Lung microvascular endothelial cell (primary cell): Measurements from ENCODE around the gene KLK4. TPM values are rescaled to one million over a fixed set of nuclear protein-coding genes. Genes with fewer than 3 reads are reported as not detected.
A peak's percentile ranks its signal among the peaks of the same experiment; 100 is the strongest.

Source experiments
- DNase-seq, 2 donors: peaks; one replicate each; pipeline versions ENCODE4 v3.0.0 to v3.0.0-alpha.2; 2010; ENCODE audit warnings: low read depth in 2 of 2
- total RNA-seq: library from RNA; depleted of rRNA; stranded (reverse); fragments of >200 nt; gene quantifications from 2 replicates; pipeline ENCODE4 v1.2.1, GENCODE V29; 2014

The KLK4 gene
- total RNA-seq, 1 donor from 2014 or later, result not detected

DNA sequence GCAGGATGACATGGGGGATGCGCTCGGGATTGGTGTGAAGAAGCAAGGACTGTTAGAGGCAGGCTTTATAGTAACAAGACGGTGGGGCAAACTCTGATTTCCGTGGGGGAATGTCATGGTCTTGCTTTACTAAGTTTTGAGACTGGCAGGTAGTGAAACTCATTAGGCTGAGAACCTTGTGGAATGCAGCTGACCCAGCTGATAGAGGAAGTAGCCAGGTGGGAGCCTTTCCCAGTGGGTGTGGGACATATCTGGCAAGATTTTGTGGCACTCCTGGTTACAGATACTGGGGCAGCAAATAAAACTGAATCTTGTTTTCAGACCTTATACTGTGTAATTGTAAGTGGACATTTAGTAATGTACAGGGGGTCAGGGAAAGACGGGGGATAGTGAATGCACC lies 31.0 kb downstream of the KLK4 start:
- DNase-seq, result no peak

GRCh38 chr19:50878851-50879250 lies 32.3 kb downstream of the KLK4 start:
- no peak for DNase-seq

DNA sequence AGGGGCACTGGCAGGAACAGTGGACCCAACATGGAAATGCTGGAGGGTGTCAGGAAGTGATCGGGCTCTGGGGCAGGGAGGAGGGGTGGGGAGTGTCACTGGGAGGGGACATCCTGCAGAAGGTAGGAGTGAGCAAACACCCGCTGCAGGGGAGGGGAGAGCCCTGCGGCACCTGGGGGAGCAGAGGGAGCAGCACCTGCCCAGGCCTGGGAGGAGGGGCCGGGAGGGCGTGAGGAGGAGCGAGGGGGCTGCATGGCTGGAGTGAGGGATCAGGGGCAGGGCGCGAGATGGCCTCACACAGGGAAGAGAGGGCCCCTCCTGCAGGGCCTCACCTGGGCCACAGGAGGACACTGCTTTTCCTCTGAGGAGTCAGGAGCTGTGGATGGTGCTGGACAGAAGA lies 33.9 kb downstream of the KLK4 start:
- no peak for DNase-seq

DNA sequence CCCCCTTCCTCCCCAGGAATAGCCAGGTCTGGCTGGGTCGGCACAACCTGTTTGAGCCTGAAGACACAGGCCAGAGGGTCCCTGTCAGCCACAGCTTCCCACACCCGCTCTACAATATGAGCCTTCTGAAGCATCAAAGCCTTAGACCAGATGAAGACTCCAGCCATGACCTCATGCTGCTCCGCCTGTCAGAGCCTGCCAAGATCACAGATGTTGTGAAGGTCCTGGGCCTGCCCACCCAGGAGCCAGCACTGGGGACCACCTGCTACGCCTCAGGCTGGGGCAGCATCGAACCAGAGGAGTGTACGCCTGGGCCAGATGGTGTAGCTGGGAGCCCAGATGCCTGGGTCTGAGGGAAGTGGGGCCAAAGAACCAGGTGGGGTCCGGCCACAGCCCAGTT lies 34.7 kb downstream of the KLK4 start:
- no peak for DNase-seq

GRCh38 chr19:50875795-50876422 lies 35.3 kb downstream of the KLK4 start:
- DNase-seq, result no peak

- no peak for DNase-seq
Measured at GRCh38 chr19:50874211-50874610, 37.0 kb downstream of the KLK4 start.

DNA sequence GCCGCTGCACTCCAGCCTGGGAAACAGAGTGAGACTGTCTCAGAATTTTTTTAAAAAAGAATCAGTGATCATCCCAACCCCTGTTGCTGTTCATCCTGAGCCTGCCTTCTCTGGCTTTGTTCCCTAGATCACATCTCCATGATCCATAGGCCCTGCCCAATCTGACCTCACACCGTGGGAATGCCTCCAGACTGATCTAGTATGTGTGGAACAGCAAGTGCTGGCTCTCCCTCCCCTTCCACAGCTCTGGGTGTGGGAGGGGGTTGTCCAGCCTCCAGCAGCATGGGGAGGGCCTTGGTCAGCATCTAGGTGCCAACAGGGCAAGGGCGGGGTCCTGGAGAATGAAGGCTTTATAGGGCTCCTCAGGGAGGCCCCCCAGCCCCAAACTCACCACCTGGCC lies 38.1 kb downstream of the KLK4 start, which contains the start of gene KLK2:
KLK2 (plus strand) TSS at position 384 of the 400 bp plus-strand sequence. CDS start 35 bp downstream, outside the sequence.
- no peak for DNase-seq

GRCh38 chr19:50870417-50871089 lies 40.6 kb downstream of the KLK4 start:
- DNase-seq, result peak in 1 of 2 donors; percentile 23

GRCh38 chr19:50869479-50869878 lies 41.7 kb downstream of the KLK4 start:
- DNase-seq, result no peak

DNA sequence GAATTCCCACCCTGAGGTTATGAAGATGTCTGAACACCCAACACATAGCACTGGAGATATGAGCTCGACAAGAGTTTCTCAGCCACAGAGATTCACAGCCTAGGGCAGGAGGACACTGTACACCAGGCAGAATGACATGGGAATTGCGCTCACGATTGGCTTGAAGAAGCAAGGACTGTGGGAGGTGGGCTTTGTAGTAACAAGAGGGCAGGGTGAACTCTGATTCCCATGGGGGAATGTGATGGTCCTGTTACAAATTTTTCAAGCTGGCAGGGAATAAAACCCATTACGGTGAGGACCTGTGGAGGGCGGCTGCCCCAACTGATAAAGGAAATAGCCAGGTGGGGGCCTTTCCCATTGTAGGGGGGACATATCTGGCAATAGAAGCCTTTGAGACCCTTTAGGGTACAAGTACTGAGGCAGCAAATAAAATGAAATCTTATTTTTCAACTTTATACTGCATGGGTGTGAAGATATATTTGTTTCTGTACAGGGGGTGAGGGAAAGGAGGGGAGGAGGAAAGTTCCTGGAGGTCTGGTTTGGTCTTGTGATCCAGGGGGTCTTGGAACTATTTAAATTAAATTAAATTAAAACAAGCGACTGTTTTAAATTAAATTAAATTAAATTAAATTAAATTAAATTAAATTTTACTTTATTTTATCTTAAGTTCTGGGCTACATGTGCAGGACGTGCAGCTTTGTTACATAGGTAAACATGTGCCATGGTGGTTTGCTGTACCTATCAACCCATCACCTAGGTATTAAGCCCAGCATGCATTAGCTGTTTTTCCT lies 49.5 kb downstream of the KLK4 start:
- no peak for DNase-seq

GRCh38 chr19:50861010-50861409 lies 50.2 kb downstream of the KLK4 start:
- no peak for DNase-seq

GRCh38 chr19:50859849-50860248 lies 51.3 kb downstream of the KLK4 start:
- no peak for DNase-seq

- no peak for DNase-seq
Measured at GRCh38 chr19:50858886-50859285, 52.3 kb downstream of the KLK4 start.

- no peak for DNase-seq
Measured at GRCh38 chr19:50857366-50857765, 53.8 kb downstream of the KLK4 start.

Other genes with a start within 250 kb of the KLK4 start
- gene SHANK1, start 191.6 kb downstream of the KLK4 start, total RNA-seq, result 0.22 TPM in 1 of 2 replicates, not detected in the other
- 0.40 and 2.6 TPM in 2 replicates for gene CLEC11A, start 188.0 kb downstream of the KLK4 start, total RNA-seq
- gene GPR32, start 140.9 kb downstream of the KLK4 start, total RNA-seq, result not detected in 2 replicates
- gene ACP4, start 121.0 kb downstream of the KLK4 start, total RNA-seq, result not detected in 2 replicates
- not detected in 2 replicates for gene KLK1, start 87.6 kb downstream of the KLK4 start, total RNA-seq
- not detected in 2 replicates for gene KLK15, start 77.8 kb downstream of the KLK4 start, total RNA-seq
- gene KLK3, start 56.5 kb downstream of the KLK4 start, total RNA-seq, result not detected in 2 replicates
- not detected in 2 replicates for gene KLK2, start 38.0 kb downstream of the KLK4 start, total RNA-seq
- gene KLK5, start 41.6 kb upstream of the KLK4 start, total RNA-seq, result not detected in 2 replicates
- not detected in 2 replicates for gene KLK6, start 58.2 kb upstream of the KLK4 start, total RNA-seq
- not detected in 2 replicates for gene KLK7, start 72.5 kb upstream of the KLK4 start, total RNA-seq
- not detected in 2 replicates for gene KLK8, start 90.2 kb upstream of the KLK4 start, total RNA-seq
- under 0.01 TPM in 1 of 2 replicates, not detected in the other for gene KLK10, start 108.3 kb upstream of the KLK4 start, total RNA-seq
- gene KLK11, start 115.2 kb upstream of the KLK4 start, total RNA-seq, result not detected in 2 replicates
- not detected in 2 replicates for gene KLK12, start 123.6 kb upstream of the KLK4 start, total RNA-seq
- gene KLK13, start 153.7 kb upstream of the KLK4 start, total RNA-seq, result not detected in 2 replicates
- gene KLK14, start 171.5 kb upstream of the KLK4 start, total RNA-seq, result not detected in 2 replicates
- gene CTU1, start 197.0 kb upstream of the KLK4 start, total RNA-seq, result 4.1 and 7.3 TPM in 2 replicates
- 0.20 and 0.22 TPM in 2 replicates for gene SIGLEC9, start 213.5 kb upstream of the KLK4 start, total RNA-seq
- gene SIGLEC7, start 230.9 kb upstream of the KLK4 start, total RNA-seq, result not detected in 2 replicates